HG03439 (cell line): ENCODE data around the gene ZFP64.

Source experiments
- ATAC-seq: cut with Tn5 transposase; IDR thresholded peaks from one replicate; pipeline ENCODE4 v1.9.1; 2021; ENCODE audit warnings: mild to moderate bottlenecking, moderate library complexity; ENCODE audit not compliant: unreplicated experiment

The ZFP64 gene

GRCh38 chr20:52110456-52110855, 81.1 kb downstream of the ZFP64 start:
- ATAC-seq: no peak

- ATAC-seq: no peak
Observed at GRCh38 chr20:52105442-52106422, 85.8 kb downstream of the ZFP64 start.

- ATAC-seq: no peak
Observed at GRCh38 chr20:52104546-52105441, 86.8 kb downstream of the ZFP64 start.

GRCh38 chr20:52103913-52104545, 87.5 kb downstream of the ZFP64 start:
- ATAC-seq: no peak

- no peak for ATAC-seq
Observed at GRCh38 chr20:52103335-52103912, 88.2 kb downstream of the ZFP64 start.

GRCh38 chr20:52102559-52102958, 89.0 kb downstream of the ZFP64 start:
- ATAC-seq: no peak

- ATAC-seq: no peak
Observed at GRCh38 chr20:52102126-52102525, 89.5 kb downstream of the ZFP64 start.
